PFSK-1 (cell line): ENCODE measurements around the gene APIP.

Experiments
- FOXP2 ChIP-seq: optimal IDR thresholded peaks from 2 replicates; pipeline ENCODE3; 2011; ENCODE audit warnings: borderline replicate concordance, control low read depth, inconsistent platforms; ENCODE audit not compliant: insufficient read depth; ENCODE audit errors: extremely low read length, extremely low read depth
- POLR2AphosphoS5 ChIP-seq: IDR thresholded peaks from 2 replicates; pipeline ENCODE4 v1.6.1; 2012; ENCODE audit warnings: low read depth, mild to moderate bottlenecking, control low read depth, low read length, moderate library complexity
- SIN3A ChIP-seq: IDR thresholded peaks from 2 replicates; pipeline ENCODE4 v1.6.1; 2012; ENCODE audit warnings: mild to moderate bottlenecking, low read length, moderate library complexity, borderline replicate concordance; ENCODE audit not compliant: insufficient read depth
- TAF1 ChIP-seq: IDR thresholded peaks from 2 replicates; pipeline ENCODE4 v1.6.1; 2012; ENCODE audit warnings: low read length, control low read depth, borderline replicate concordance; ENCODE audit not compliant: insufficient read depth
- TF ChIP-seq, protein P1 (sequence below), 2 experiments: IDR thresholded peaks; 2 replicates each; pipeline versions ENCODE4 v1.6.1 to v1.8.0; 2011 to 2012; ENCODE audit warnings: low read depth in 2 of 2, low read length in 2 of 2, control low read depth in 1 of 2, inconsistent platforms in 1 of 2, mild to moderate bottlenecking in 1 of 2, moderate library complexity in 1 of 2; ENCODE audit not compliant: insufficient read depth in 1 of 2

APIP gene

DNA sequence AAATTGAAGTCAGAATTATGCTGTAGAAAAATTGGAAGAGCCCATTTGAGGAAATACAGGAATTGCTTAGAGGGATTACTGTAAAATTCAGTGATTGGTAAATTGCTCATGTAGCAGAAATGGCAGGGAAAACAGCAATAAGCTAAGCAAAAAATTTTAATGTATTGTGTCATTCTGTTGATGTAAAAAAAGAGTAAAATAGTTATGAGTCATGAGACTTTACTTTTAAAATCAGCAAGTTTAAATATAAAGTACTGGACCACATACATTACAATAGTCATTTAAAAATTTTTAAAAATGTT lies 10.6 kb upstream of the APIP start:
- TF ChIP-seq POLR2AphosphoS5 (no peak), FOXP2 (no peak), TAF1 (no peak), SIN3A (no peak)
- TF ChIP-seq, protein P1, sequence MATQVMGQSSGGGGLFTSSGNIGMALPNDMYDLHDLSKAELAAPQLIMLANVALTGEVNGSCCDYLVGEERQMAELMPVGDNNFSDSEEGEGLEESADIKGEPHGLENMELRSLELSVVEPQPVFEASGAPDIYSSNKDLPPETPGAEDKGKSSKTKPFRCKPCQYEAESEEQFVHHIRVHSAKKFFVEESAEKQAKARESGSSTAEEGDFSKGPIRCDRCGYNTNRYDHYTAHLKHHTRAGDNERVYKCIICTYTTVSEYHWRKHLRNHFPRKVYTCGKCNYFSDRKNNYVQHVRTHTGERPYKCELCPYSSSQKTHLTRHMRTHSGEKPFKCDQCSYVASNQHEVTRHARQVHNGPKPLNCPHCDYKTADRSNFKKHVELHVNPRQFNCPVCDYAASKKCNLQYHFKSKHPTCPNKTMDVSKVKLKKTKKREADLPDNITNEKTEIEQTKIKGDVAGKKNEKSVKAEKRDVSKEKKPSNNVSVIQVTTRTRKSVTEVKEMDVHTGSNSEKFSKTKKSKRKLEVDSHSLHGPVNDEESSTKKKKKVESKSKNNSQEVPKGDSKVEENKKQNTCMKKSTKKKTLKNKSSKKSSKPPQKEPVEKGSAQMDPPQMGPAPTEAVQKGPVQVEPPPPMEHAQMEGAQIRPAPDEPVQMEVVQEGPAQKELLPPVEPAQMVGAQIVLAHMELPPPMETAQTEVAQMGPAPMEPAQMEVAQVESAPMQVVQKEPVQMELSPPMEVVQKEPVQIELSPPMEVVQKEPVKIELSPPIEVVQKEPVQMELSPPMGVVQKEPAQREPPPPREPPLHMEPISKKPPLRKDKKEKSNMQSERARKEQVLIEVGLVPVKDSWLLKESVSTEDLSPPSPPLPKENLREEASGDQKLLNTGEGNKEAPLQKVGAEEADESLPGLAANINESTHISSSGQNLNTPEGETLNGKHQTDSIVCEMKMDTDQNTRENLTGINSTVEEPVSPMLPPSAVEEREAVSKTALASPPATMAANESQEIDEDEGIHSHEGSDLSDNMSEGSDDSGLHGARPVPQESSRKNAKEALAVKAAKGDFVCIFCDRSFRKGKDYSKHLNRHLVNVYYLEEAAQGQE (IDR thresholded peaks at IDR 0.05; ENCODE audit: insufficient read depth in 1 of 2, low read depth in 2 of 2, low read length in 2 of 2) = no peak

DNA sequence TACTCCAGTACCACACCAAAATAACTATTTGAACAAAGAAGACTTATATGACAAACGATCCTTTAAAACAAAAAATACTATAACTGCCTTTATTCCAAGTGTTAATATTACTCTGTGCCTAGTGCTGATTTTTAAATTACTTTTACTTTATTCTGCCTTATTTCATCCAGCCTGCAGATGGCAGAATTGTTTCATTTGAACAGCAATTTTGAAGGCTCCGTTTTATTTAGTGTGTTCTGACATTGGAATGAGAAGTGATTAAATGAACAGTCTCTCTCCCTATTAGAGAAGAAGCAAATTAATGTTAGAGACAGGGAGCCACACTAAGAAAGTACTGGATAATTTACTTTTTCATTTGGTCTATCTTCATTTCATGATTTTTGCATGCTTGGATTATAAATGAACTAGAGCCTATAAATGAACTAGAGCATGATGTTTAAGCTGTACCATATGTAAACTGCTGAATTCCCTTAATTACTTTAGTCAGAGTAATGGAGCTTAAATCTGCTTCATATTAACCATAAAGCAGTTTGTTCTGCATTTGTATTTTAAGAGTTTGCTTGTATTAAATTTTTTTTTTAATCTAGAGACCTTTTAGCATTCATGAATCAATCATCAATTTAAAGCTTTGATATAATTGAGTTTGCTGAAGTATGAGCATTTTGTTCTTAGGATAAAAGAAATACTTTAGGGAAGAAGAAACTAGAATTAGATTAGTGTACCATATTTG lies 10.1 kb upstream of the APIP start:
- TF ChIP-seq FOXP2 (no peak), POLR2AphosphoS5 (no peak), SIN3A (no peak), TAF1 (no peak)
- TF ChIP-seq, protein P1 (IDR thresholded peaks at IDR 0.05; ENCODE audit: insufficient read depth in 1 of 2, low read depth in 2 of 2, low read length in 2 of 2) = no peak

DNA sequence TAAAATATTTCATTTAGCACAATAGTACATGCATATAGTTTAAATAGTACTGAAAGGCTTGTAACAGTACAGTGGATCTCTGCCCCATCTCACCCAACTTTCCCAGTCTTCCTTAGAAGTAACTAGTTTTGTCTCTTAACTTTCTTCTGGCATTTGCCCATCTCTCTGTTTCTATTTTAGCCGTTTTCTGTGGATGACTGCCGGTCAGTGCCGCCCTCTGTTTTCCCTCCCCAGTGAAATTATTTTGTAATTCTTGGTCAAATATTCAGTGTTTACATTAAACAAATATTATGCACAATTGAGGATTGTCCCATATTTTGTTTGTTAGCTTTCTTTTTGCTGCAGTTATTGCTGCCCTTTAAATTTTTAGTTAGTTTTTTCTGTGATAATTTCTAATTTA lies 8.5 kb upstream of the APIP start:
- TF ChIP-seq TAF1 (no peak), POLR2AphosphoS5 (no peak), FOXP2 (no peak), SIN3A (no peak)
- TF ChIP-seq, protein P1 (IDR thresholded peaks at IDR 0.05; ENCODE audit: insufficient read depth in 1 of 2, low read depth in 2 of 2, low read length in 2 of 2) = no peak

DNA sequence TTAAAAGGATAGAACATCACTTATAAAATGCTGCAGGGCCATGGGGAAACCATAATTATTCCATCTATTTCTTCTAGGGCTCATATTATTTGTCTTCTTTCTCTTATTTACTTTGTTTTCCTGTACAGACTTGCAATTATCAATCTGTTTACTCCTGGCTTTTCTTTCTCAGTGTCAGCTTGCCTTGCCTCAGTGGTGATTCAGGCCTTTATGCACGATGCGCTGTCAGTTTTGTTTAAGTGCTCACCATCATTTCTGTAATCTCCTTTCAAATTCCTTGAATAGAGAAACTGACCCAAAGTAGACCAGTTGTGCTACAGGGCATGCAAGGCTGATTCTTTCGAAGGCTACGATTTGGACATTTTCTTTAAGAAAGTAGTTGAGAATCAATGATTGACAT lies 5.0 kb upstream of the APIP start:
- TF ChIP-seq, protein P1 (IDR thresholded peaks at IDR 0.05; ENCODE audit: insufficient read depth in 1 of 2, low read depth in 2 of 2, low read length in 2 of 2) = no peak
- TF ChIP-seq SIN3A = no peak
- no peak for TF ChIP-seq POLR2AphosphoS5
- no peak for TF ChIP-seq FOXP2
- TF ChIP-seq TAF1 = no peak
